Pancreas (tissue), 10 donors: ENCODE measurements around the gene MDFIC2. TPM values are rescaled to one million over a fixed set of nuclear protein-coding genes. Genes with fewer than 3 reads are reported as not detected.

Source experiments
- ATAC-seq, 4 donors: fragments of 200-7000 bp; cut with Tn5 transposase; one replicate each; pipeline versions ENCODE4 v1.8.0 to v1.9.1; 2020; ENCODE audit warnings: mild to moderate bottlenecking in 4 of 4, moderate library complexity in 4 of 4
- DNase-seq, 6 donors: peaks; one replicate each; pipeline ENCODE4 v3.0.0-alpha.2; 2020
- FAIRE-seq: peaks from 2 replicates; lab custom pipeline; 2012; peaks lifted over from hg19 to GRCh38; lab: Jason Lieb, UNC
- H3K27ac ChIP-seq, 4 donors: fragments of 200-600 bp; sonication (generic); 1 replicate in 3 of 4; 2 replicates in 1 of 4; pipeline versions ENCODE4 v1.5.0 to v1.8.0; 2020
- H3K27me3 ChIP-seq, 4 donors: fragments of 200-600 bp; one replicate each; pipeline ENCODE4 v1.8.0; 2021
- H3K36me3 ChIP-seq, 3 donors: fragments of 200-600 bp; sonication (generic) in 1 of 3; one replicate each; pipeline versions ENCODE4 v1.5.0 to v1.8.0; 2020 to 2021
- H3K4me1 ChIP-seq, 3 donors: fragments of 200-600 bp; one replicate each; pipeline ENCODE4 v1.8.0; 2021
- H3K4me3 ChIP-seq, 4 donors: fragments of 200-600 bp; sonication (generic) in 2 of 4; one replicate each; pipeline versions ENCODE4 v1.5.0 to v1.8.0; 2020 to 2021
- H3K9me3 ChIP-seq, 4 donors: fragments of 200-600 bp; one replicate each; pipeline ENCODE4 v1.8.0; 2021
- CTCF ChIP-seq, 4 donors: fragments of 200-600 bp; sonication (generic) in 3 of 4; IDR thresholded peaks; one replicate each; pipeline versions ENCODE4 v1.5.0 to v1.8.0; 2021; ENCODE audit warnings: antibody characterized with exemption in 4 of 4
- WGBS, 2 donors: extraction: QIAGEN DNeasy Blood & Tissue Kit; methylation state at CpG; one replicate each; pipeline ENCODE4 v1.1.7; 2013; 5-methylcytosine and 5-hydroxymethylcytosine counted together
- intact Hi-C, 3 donors: fragments of 100-400 bp; cut with DNase I; formaldehyde crosslinking; loops; one replicate each; pipeline versions ENCODE4 v1.11.1 to v1.14.2; 2022
- polyA plus RNA-seq, 2 donors: library from polyadenylated mRNA; stranded (reverse); fragments of 200-250 nt; gene quantifications; one replicate each; pipeline ENCODE4 v1.2.3, GENCODE V29; 2013
- total RNA-seq, 6 donors: library from RNA; stranded (reverse); fragmentation: NEBNext Ultra II Directional in 4 of 6; extraction: Animal tissue kit (Norgen Biotek cat#: 25700) in 4 of 6; gene quantifications; one replicate each; pipeline versions ENCODE4 v1.2.1 to v1.2.4, GENCODE V29; 2021 to 2023
- donor health status: healthy with polysubstance abuse.
- donor health status: DM: no; HTN: no; CAD: no; lungs with moderate emphysema.
- donor health status: DM: no; HTN: no; CAD: no.
- donor health status: control.
- donor health status: control.
- donor health status: Bipolar disorder and iron deficiency.
- donor health status: DM: yes; HTN: yes; CAD: no.
- donor health status: DM: no; HTN: no; CAD: no.
- donor health status: DM: no; HTN: no; CAD: no.
- donor health status: DM: yes; HTN: yes; CAD: no.

Gene MDFIC2
- total and polyA plus RNA-seq, 8 donors = not detected

GRCh38 chr3:70150599-70150998 lies 161.8 kb downstream of the MDFIC2 start:
- H3K9me3 ChIP-seq = no peaks in the 10 kb centered on the region
- no peak for FAIRE-seq
- no peak overlapping the region for H3K27ac ChIP-seq
- H3K4me3 ChIP-seq = no peak overlapping the region
- intact Hi-C loops = no loop called here
- no peak for ATAC-seq
- DNase-seq = no peak
- no peak for TF ChIP-seq CTCF (IDR thresholded peaks at IDR 0.05)
- H3K27me3 ChIP-seq = peaks cover 0 to 3% (median 0%) of the 10 kb centered on the region in 4 donors
- H3K4me1 ChIP-seq = no peaks in the 10 kb centered on the region
- no peaks in the 10 kb centered on the region for H3K36me3 ChIP-seq
- whole genome bisulfite sequencing, 2 donors = 62 to 69% methylated on average over 3 of the region's 3 CpGs

- no peaks in the 10 kb centered on the region for H3K4me1 ChIP-seq
- H3K27me3 ChIP-seq = peaks cover 0 to 3% (median 0%) of the 10 kb centered on the region in 4 donors
- TF ChIP-seq CTCF (IDR thresholded peaks at IDR 0.05) = no peak
- ATAC-seq = no peak
- intact Hi-C loops = no loop called here
- no peak overlapping the region for H3K4me3 ChIP-seq
- FAIRE-seq = no peak
- no peaks in the 10 kb centered on the region for H3K9me3 ChIP-seq
- H3K27ac ChIP-seq = no peak overlapping the region
- 56 to 65% methylated on average over 4 of the region's 4 CpGs for WGBS, 2 donors
- H3K36me3 ChIP-seq = no peaks in the 10 kb centered on the region
- no peak for DNase-seq
Observed at GRCh38 chr3:70149714-70150400, 162.6 kb downstream of the MDFIC2 start.
